CD4-positive, alpha-beta T cell treated with Interleukin-2 at 100 ng/mL for 4 hours (primary cell): Measurements from ENCODE around the gene NCF4.
A peak's percentile ranks its signal among the peaks of the same experiment; 100 is the strongest.

Experiments
- DNase-seq: peaks from one replicate; pipeline ENCODE4 v3.0.0-alpha.2; 2020; ENCODE audit warnings: low spot score

Gene NCF4

GRCh38 chr22:36860821-36861659, at the start of gene NCF4:
Gene NCF4 (plus strand): TSS chr22:36861006. CDS start chr22:36861172, 166 bp downstream.
- peak; percentile 67 for DNase-seq

- DNase-seq = no peak
Measured at GRCh38 chr22:36811094-36811800, 49.6 kb upstream of the NCF4 start.

GRCh38 chr22:36814801-36815200, 46.0 kb upstream of the NCF4 start:
- no peak for DNase-seq

- no peak for DNase-seq
Measured at GRCh38 chr22:36815558-36816338, 45.1 kb upstream of the NCF4 start.

- no peak for DNase-seq
Measured at GRCh38 chr22:36816339-36816635, 44.5 kb upstream of the NCF4 start.

GRCh38 chr22:36816636-36817524, 43.9 kb upstream of the NCF4 start, which contains the start of gene PVALB:
Gene PVALB (minus strand): TSS chr22:36817035. CDS start chr22:36817005, 30 bp downstream.
- DNase-seq = no peak

GRCh38 chr22:36817525-36817848, 43.3 kb upstream of the NCF4 start:
- DNase-seq = no peak

GRCh38 chr22:36818010-36818642, 42.7 kb upstream of the NCF4 start:
- DNase-seq = no peak

- no peak for DNase-seq
Measured at GRCh38 chr22:36819112-36819511, 41.7 kb upstream of the NCF4 start.

- no peak for DNase-seq
Measured at GRCh38 chr22:36822581-36822980, 38.2 kb upstream of the NCF4 start.

GRCh38 chr22:36823186-36823839, 37.5 kb upstream of the NCF4 start:
- DNase-seq = no peak

GRCh38 chr22:36824655-36825054, 36.2 kb upstream of the NCF4 start:
- DNase-seq = no peak

GRCh38 chr22:36826262-36826661, 34.5 kb upstream of the NCF4 start:
- no peak for DNase-seq

GRCh38 chr22:36828815-36829214, 32.0 kb upstream of the NCF4 start:
- DNase-seq = no peak

- no peak for DNase-seq
Measured at GRCh38 chr22:36829370-36830002, 31.3 kb upstream of the NCF4 start.

GRCh38 chr22:36830601-36831000, 30.2 kb upstream of the NCF4 start:
- no peak for DNase-seq

- DNase-seq = no peak
Measured at GRCh38 chr22:36831206-36831605, 29.6 kb upstream of the NCF4 start.

GRCh38 chr22:36831717-36832116, 29.1 kb upstream of the NCF4 start:
- DNase-seq = no peak

- DNase-seq = no peak
Measured at GRCh38 chr22:36833073-36833472, 27.7 kb upstream of the NCF4 start.

GRCh38 chr22:36835903-36836302, 24.9 kb upstream of the NCF4 start:
- DNase-seq = no peak
